Aorta (tissue), 5 donors: ENCODE results near the gene PI4KA. TPM values are rescaled to one million over a fixed set of nuclear protein-coding genes. Genes with fewer than 3 reads are reported as not detected.
A peak's percentile ranks its signal among the peaks of the same experiment; 100 is the strongest.

ENCODE experiments used
- ATAC-seq: fragments of 200-7000 bp; cut with Tn5 transposase; one replicate; pipeline ENCODE4 v1.9.1; 2022; ENCODE audit warnings: moderate library complexity; ENCODE audit not compliant: low FRiP score
- DNase-seq, 2 donors: peaks; one replicate each; pipeline ENCODE4 v3.0.0-alpha.2; 2020
- H3K27ac ChIP-seq, 2 donors: one replicate each; pipeline ENCODE4 v1.5.1; 2013; ENCODE audit warnings: low read length in 2 of 2, mild to moderate bottlenecking in 2 of 2, moderate library complexity in 2 of 2, control low read depth in 1 of 2, inconsistent platforms in 1 of 2, low read depth in 1 of 2
- H3K27me3 ChIP-seq, 2 donors: one replicate each; pipeline ENCODE4 v1.6.1; 2013; ENCODE audit warnings: control low read depth in 1 of 2, low read length in 1 of 2, mild to moderate bottlenecking in 1 of 2, moderate library complexity in 1 of 2; ENCODE audit not compliant: insufficient read depth in 2 of 2, control insufficient read depth in 1 of 2
- H3K36me3 ChIP-seq, 2 donors: one replicate each; pipeline ENCODE4 v1.6.1; 2013; ENCODE audit warnings: control low read depth in 1 of 2, low read length in 1 of 2, mild to moderate bottlenecking in 1 of 2; ENCODE audit not compliant: insufficient read depth in 2 of 2, control insufficient read depth in 1 of 2
- H3K4me1 ChIP-seq, 2 donors: one replicate each; pipeline ENCODE4 v1.6.1; 2013; ENCODE audit warnings: low read length in 2 of 2, control low read depth in 1 of 2, mild to moderate bottlenecking in 1 of 2, moderate library complexity in 1 of 2; ENCODE audit not compliant: insufficient read depth in 2 of 2, control insufficient read depth in 1 of 2
- H3K4me3 ChIP-seq, 2 donors: one replicate each; pipeline ENCODE4 v1.5.1; 2013; ENCODE audit warnings: low read length in 2 of 2, control low read depth in 1 of 2, mild to moderate bottlenecking in 1 of 2
- H3K9me3 ChIP-seq: one replicate; pipeline ENCODE4 v1.6.1; 2013; ENCODE audit warnings: mild to moderate bottlenecking, low read length; ENCODE audit not compliant: control insufficient read depth
- WGBS, 2 donors: extraction: QIAGEN DNeasy Blood & Tissue Kit; methylation state at CpG; one replicate each; pipeline ENCODE4 v1.1.7; 2013; 5-methylcytosine and 5-hydroxymethylcytosine counted together
- intact Hi-C, 2 donors: fragments of 100-400 bp; cut with DNase I; formaldehyde crosslinking; loops; one replicate each; pipeline versions ENCODE4 v1.14.2 to v1.15.0; 2022
- polyA plus RNA-seq, 2 donors: library from polyadenylated mRNA; stranded (reverse); fragments of 200-250 nt; gene quantifications; one replicate each; pipeline ENCODE4 v1.2.3, GENCODE V29; 2013
- total RNA-seq, 2 donors: library from RNA; stranded (reverse); fragmentation: NEBNext Ultra II Directional; extraction: Animal tissue kit (Norgen Biotek cat#: 25700); gene quantifications; one replicate each; pipeline ENCODE4 v1.2.1, GENCODE V29; 2021
- donor health status: healthy with polysubstance abuse.
- donor health status: Bipolar disorder and iron deficiency.
- donor health status: DM: no; HTN: no; CAD: no.
- donor health status: DM: no; HTN: no; CAD: no.
- donor health status: DM: yes; HTN: yes; CAD: no.

The PI4KA gene
- total and polyA plus RNA-seq, 4 donors, result 21.9 to 107 (median 74.8) TPM

DNA sequence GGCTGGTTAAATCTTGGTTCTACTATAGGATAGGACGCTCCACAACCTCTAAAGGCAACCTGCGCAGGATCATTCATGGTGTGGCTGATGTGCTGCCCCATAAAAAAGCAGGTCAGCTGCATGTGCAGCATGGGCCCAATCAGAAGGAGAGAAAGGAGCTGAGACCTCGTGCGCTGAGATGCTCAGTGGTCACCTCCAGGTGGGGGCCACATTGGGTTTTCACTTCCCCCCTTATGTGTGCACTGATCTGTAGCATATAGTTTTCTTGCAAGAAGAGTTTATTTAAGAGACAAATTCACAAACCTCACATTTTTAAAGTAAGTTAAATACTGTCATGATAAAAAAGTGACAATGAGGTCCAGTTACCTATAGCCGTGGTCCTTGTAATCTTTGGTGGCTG is 60.4 kb downstream of the PI4KA start:
- DNase-seq, result no peak
- Histone ChIP-seq H3K4me3 (no peak overlapping the region), H3K27ac (no peak overlapping the region), H3K36me3 (peaks cover 7 to 24% of the 10 kb centered on the region in 2 donors), H3K27me3 (no peaks in the 10 kb centered on the region), H3K4me1 (no peaks in the 10 kb centered on the region), H3K9me3 (no peaks in the 10 kb centered on the region)
- no peak for ATAC-seq
- intact Hi-C loops, result no loop called here
- WGBS, 2 donors, result 94% methylated on average over 5 of the region's 5 CpGs

DNA sequence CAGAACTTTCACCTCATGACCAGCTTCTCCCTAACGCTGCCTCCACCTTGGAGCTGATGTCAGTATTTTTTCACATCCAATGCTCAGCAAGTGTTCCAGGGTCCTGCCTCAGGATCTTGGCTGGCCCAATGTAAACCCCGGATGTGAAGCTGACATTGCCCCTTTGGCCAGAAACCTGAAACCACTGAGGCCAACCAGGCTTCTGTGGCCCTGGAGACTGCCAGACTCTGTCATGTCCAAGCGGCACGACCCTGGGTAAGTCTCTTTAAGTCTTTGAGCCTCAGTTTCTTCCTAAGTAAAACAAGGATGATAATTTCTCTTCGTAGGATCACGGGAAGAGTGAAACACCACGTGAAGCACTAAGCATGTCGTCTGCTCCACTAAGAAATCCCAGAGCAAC is 61.9 kb downstream of the PI4KA start:
- DNase-seq (no peak), ATAC-seq (no peak)
- WGBS, 2 donors, result 91 to 92% methylated on average over 8 of the region's 8 CpGs
- Histone ChIP-seq H3K27me3 (no peaks in the 10 kb centered on the region), H3K4me1 (no peaks in the 10 kb centered on the region), H3K4me3 (no peak overlapping the region), H3K36me3 (peaks cover 7 to 18% of the 10 kb centered on the region in 2 donors), H3K27ac (no peak overlapping the region), H3K9me3 (no peaks in the 10 kb centered on the region)
- intact Hi-C loops, result no loop called here

DNA sequence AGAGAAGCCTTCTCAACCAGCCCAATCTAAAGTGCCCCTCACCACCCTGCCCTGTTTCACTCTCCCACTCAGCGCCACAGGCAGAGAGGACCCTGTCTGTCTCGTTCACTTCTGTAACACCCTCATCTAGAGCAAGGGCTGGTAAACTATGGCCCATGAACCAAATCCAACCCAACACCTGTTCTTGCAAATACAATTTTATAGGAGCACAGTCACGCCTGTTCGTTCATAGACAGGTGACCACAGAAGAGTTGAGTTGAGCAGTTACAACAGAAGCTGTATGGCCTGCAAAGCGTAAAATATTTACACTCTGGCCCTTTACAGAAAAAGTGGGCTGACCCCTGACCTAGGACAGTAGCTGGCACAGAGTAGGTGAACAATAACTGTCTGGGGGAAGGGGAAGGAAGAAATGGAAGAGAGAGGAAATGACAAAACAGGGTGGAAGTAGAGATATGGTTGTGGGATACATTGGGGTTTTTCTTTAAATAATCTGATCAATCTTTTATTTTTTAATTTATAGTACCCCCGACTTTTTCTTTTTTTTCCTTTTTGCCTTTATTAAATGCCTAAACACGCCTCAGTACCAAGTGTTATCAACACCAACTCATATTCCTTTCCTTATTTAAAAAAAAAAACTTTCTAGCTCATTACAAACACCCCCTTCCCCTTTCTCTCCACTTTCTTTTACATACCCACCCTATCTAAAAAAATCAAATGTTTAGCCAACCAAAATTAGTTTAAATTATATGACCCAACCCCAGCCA is 63.8 kb downstream of the PI4KA start:
- Histone ChIP-seq H3K27ac (no peak overlapping the region), H3K9me3 (no peaks in the 10 kb centered on the region), H3K4me1 (no peaks in the 10 kb centered on the region), H3K27me3 (no peaks in the 10 kb centered on the region), H3K4me3 (no peak overlapping the region), H3K36me3 (peaks cover 7 to 18% of the 10 kb centered on the region in 2 donors)
- 91 to 92% methylated on average over 7 of the region's 7 CpGs for WGBS, 2 donors
- DNase-seq, result no peak
- intact Hi-C loops, result no loop called here
- ATAC-seq, result no peak

DNA sequence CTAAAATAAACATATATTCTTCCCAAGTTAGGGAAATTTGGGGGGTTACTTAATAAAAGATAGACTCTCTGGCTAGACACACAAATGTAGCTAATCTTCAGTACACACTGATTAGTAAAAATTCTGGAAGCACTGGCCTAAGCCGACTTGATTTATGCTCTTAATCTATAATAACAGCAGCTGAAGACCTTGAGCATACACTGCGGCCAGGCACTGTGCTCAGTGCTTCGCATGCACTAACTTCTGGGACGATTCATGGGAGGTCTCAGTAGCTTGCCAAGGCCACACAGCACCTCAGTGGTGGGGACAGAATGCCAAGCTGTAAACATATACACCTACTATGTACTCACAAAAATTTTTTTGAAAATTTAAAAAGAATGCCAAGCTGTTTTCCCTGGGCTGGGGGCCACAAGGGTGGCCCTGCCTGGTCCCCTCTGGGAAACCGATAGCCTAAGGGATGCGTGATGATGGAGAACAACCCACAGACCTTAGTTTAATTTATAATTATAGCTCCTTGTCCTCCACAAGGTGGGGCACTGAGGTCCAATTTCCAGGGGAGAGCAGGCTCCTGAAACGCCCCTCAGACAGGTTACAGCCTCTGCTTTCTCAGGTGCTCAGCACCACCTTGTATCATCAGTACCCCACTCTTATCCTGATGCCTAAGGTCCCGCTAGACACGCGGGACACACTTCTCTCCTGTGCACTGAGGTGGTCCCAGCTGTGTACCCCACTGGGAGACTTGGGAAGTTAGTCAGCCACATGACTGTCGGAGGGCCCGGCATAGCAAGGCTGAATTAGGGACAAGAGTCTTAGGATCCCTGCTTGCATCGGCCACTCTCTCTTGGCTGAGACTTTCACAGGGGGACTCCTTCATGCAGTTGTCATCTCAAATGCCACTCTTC is 64.6 kb downstream of the PI4KA start:
- Histone ChIP-seq H3K4me3 (no peak overlapping the region), H3K36me3 (peaks cover 3 to 14% of the 10 kb centered on the region in 2 donors), H3K27me3 (no peaks in the 10 kb centered on the region), H3K9me3 (no peaks in the 10 kb centered on the region), H3K27ac (no peak overlapping the region), H3K4me1 (no peaks in the 10 kb centered on the region)
- no peak for DNase-seq
- intact Hi-C loops, result no loop called here
- ATAC-seq, result no peak
- 75 to 77% methylated on average over 13 of the region's 13 CpGs for WGBS, 2 donors

DNA sequence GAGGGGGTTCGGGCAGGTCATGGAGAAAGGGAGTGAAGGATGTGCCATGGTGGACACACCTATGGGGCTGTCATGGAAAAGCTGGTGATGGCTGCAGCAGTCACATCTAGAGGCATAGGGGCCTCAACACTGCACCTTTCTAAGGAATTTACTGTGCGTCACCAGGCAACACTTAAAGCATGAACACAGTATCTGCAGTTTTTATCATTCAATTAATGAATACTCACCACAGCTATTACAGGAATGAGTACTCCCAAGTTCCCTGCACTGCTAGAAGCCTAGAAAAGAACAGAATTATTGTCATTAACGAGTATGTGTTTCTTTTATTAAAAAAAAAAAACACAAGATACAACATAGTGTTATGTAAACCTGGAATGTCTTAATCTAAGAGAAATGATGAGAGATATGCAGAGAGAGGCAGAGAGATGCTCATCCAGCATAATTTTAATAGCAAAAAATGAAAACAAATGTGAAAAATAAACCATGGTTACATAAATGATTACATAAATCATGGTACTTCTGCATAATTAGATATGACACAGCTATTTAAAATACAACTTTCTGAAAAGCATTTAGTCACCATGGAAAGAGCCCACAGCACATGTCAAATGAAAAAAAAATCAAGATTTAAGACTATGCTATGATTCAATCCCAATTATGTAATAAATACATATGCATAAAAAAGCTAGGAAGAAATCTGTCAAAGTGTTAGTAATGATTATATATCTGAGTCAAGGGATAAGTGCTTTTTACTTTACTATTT is 65.5 kb downstream of the PI4KA start:
- ATAC-seq, result peak; percentile 37
- 85 to 91% methylated on average over 3 of the region's 3 CpGs for WGBS, 2 donors
- intact Hi-C loops, result no loop called here

DNA sequence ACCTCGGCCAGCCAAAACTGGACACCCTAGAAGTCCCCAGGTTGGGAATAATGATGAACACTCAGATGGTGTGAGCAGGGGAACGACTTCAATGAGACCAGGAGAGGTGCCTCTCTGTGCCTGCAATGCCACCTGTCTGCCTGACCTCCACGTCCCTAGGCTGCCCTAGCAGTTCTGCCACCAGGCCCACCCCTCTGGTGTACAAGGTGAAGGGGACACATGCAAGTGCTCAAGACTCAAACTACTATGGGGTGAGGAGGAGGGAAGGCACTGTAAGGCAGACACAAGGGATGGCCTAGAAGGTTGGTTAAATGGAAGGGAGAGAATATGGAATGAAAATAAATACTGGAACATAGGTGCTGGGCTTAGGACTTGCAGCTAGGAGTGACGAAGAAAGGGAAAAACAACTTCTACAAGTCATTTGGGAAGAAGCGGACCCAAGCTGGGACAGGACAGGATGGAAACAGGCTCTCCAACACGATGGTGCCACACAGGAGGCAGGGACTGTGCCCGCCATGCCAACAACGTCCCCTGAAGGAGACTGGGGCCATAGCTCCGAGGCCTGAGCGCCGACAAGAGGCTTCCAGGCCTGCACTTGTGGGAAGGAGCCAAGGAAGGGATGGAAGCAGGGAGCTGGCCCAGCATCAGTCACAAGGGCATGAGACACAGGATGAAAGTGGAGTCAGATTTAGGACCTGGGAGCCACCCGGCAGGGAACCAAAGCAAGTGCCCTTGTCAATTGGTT is 66.2 kb downstream of the PI4KA start:
- H3K9me3 ChIP-seq, result no peaks in the 10 kb centered on the region
- intact Hi-C loops, result no loop called here
- 91 to 93% methylated on average over 12 of the region's 12 CpGs for WGBS, 2 donors
- H3K27me3 ChIP-seq, result no peaks in the 10 kb centered on the region
- no peak overlapping the region for H3K27ac ChIP-seq
- peaks cover 0 to 16% of the 10 kb centered on the region in 2 donors for H3K36me3 ChIP-seq
- no peaks in the 10 kb centered on the region for H3K4me1 ChIP-seq
- H3K4me3 ChIP-seq, result no peak overlapping the region
- no peak for DNase-seq
- ATAC-seq, result peak; percentile 40

More for the DNA sequence above, 65.5 kb downstream of the PI4KA start:
- Histone ChIP-seq H3K9me3 (no peaks in the 10 kb centered on the region), H3K4me3 (no peak overlapping the region), H3K36me3 (peaks cover under 1 to 15% of the 10 kb centered on the region in 2 donors), H3K27ac (no peak overlapping the region), H3K4me1 (no peaks in the 10 kb centered on the region), H3K27me3 (no peaks in the 10 kb centered on the region)
- no peak for DNase-seq

DNA sequence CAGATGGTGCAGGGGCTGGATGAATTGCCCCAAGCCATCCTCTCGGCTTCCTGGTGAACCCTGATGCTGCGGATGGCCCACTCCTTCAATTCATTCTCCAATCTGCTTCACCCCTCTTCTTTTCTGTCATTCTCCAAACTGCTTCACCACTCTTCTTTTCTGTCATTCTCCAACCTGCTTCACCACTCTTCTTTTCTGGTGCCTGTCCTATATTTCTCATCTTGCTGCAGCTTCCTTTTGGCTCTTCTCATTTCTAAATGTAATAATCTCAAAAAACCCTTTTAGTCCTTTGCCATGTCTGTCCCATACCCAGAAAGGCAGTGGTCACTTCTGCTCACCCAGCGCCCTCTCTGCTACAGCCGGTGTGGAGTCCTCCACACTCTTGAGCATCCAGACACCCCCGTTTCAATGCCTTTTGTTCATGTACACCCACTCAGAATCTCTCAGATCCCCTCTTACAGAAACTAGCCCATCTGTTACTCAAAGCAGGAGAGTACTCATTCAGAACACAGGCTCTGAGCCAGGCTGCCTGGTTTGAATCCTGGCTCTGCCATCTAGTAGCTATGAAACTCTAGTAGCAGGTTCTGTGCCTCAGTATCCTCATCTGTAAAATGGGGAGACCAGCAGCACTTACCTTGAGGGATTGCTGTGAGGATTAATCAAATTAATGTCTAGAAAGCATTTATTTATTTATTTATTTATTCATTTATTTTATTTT is 69.8 kb downstream of the PI4KA start:
- no peak for ATAC-seq
- H3K9me3 ChIP-seq, result no peaks in the 10 kb centered on the region

More for the DNA sequence above, 69.8 kb downstream of the PI4KA start:
- Histone ChIP-seq H3K4me3 (no peak overlapping the region), H3K27me3 (no peaks in the 10 kb centered on the region), H3K4me1 (no peaks in the 10 kb centered on the region), H3K27ac (no peak overlapping the region), H3K36me3 (peaks cover 0 to 5% of the 10 kb centered on the region in 2 donors)
- DNase-seq, result no peak
- intact Hi-C loops, result no loop called here
- 95 to 97% methylated on average over 5 of the region's 5 CpGs for WGBS, 2 donors
